Neural cell (in vitro differentiated cells): ENCODE data around the gene OFD1. TPM values are rescaled to one million over a fixed set of nuclear protein-coding genes. Genes with fewer than 3 reads are reported as not detected.

Source experiments
- H2AFZ ChIP-seq: fragments of 200-600, 300-800 bp; sonication (generic), shearing (Covaris generic); 2 replicates; pipeline ENCODE4 v1.6.0; 2014; ENCODE audit warnings: low read depth, mild to moderate bottlenecking, antibody characterized with exemption, low read length, moderate library complexity
- H3F3A ChIP-seq: fragments of 200-600 bp; shearing (Covaris generic); 2 replicates; pipeline ENCODE4 v1.6.1; 2016; ENCODE audit warnings: mild to moderate bottlenecking, moderate library complexity, mixed read lengths, antibody characterized with exemption, low read length; ENCODE audit not compliant: insufficient read depth, poor library complexity, severe bottlenecking
- H3K27ac ChIP-seq: fragments of 200-600, 300-800 bp; sonication (generic), shearing (Covaris generic); 2 replicates; pipeline ENCODE4 v1.5.1; 2014; ENCODE audit warnings: mild to moderate bottlenecking, low read length, moderate library complexity
- H3K27me3 ChIP-seq: fragments of 300-800, 200-600 bp; sonication (generic), shearing (Covaris generic); 2 replicates; pipeline ENCODE4 v1.6.0; 2014; ENCODE audit warnings: mild to moderate bottlenecking, low read depth, low read length, moderate library complexity; ENCODE audit not compliant: insufficient read depth
- H3K36me3 ChIP-seq: fragments of 300-800, 200-600 bp; sonication (generic), shearing (Covaris generic); 2 replicates; pipeline ENCODE4 v1.5.1; 2014; ENCODE audit warnings: mild to moderate bottlenecking, antibody characterized with exemption, low read length, moderate library complexity; ENCODE audit not compliant: insufficient read depth
- H3K4me2 ChIP-seq: fragments of 300-800, 200-600 bp; sonication (generic), shearing (Covaris generic); 2 replicates; pipeline ENCODE4 v1.6.0; 2014; ENCODE audit warnings: mild to moderate bottlenecking, low read length
- H3K4me3 ChIP-seq: fragments of 300-800, 200-600 bp; sonication (generic), shearing (Covaris generic); 2 replicates; pipeline ENCODE4 v1.5.1; 2014; ENCODE audit warnings: mild to moderate bottlenecking, low read length, moderate library complexity
- H3K79me2 ChIP-seq: fragments of 200-600 bp; shearing (Covaris generic); replicated peaks from 2 replicates; pipeline ENCODE4 v1.6.0; 2014; ENCODE audit warnings: mild to moderate bottlenecking, low read length, moderate library complexity; ENCODE audit not compliant: insufficient read depth
- H3K9ac ChIP-seq: fragments of 300-800, 200-600 bp; sonication (generic), shearing (Covaris generic); 2 replicates; pipeline ENCODE4 v1.6.1; 2016; ENCODE audit warnings: mild to moderate bottlenecking, low read length, mixed read lengths
- H3K9me2 ChIP-seq: fragments of 200-600 bp; shearing (Covaris generic); 2 replicates; pipeline ENCODE4 v1.6.1; 2016; ENCODE audit warnings: mild to moderate bottlenecking, low read length, mixed read lengths; ENCODE audit not compliant: insufficient read depth
- H3K9me3 ChIP-seq: fragments of 200-600, 300-800 bp; sonication (generic), shearing (Covaris generic); 2 replicates; pipeline ENCODE4 v1.6.1; 2016; ENCODE audit warnings: mild to moderate bottlenecking, mixed run types, low read length, moderate library complexity, mixed read lengths
- H4K20me1 ChIP-seq: fragments of 200-600 bp; shearing (Covaris generic); 2 replicates; pipeline ENCODE4 v1.6.1; 2016; ENCODE audit warnings: mild to moderate bottlenecking, mixed run types; ENCODE audit not compliant: insufficient read depth
- CTCF ChIP-seq: fragments of 450-650 bp; IDR thresholded peaks from 2 replicates; pipeline ENCODE4 v1.5.1; 2014; ENCODE audit warnings: antibody characterized with exemption, mild to moderate bottlenecking, moderate library complexity; ENCODE audit not compliant: poor library complexity, severe bottlenecking
- EP300 ChIP-seq: fragments of 450-650 bp; conservative IDR thresholded peaks from 2 replicates; pipeline ENCODE4 v1.6.1; 2014; ENCODE audit warnings: antibody characterized with exemption, mild to moderate bottlenecking, moderate library complexity; ENCODE audit not compliant: poor library complexity, severe bottlenecking
- EZH2 ChIP-seq: fragments of 200-600, 300-800 bp; shearing (Covaris generic), sonication (generic); IDR thresholded peaks from 2 replicates; pipeline ENCODE4 v1.6.1; 2014; ENCODE audit warnings: antibody characterized with exemption, low read length, borderline replicate concordance, mild to moderate bottlenecking; ENCODE audit not compliant: insufficient read depth, poor library complexity, severe bottlenecking
- MXI1 ChIP-seq: fragments of 450-650 bp; conservative IDR thresholded peaks from 2 replicates; pipeline ENCODE4 v1.6.1; 2014; ENCODE audit warnings: antibody characterized with exemption, mild to moderate bottlenecking; ENCODE audit not compliant: poor library complexity, severe bottlenecking
- POLR2AphosphoS5 ChIP-seq: IDR thresholded peaks from 2 replicates; pipeline ENCODE4 v1.6.1; 2012
- RAD21 ChIP-seq: fragments of 450-650 bp; conservative IDR thresholded peaks from 2 replicates; pipeline ENCODE4 v1.6.1; 2014; ENCODE audit warnings: antibody characterized with exemption, mild to moderate bottlenecking, moderate library complexity
- SMC3 ChIP-seq: fragments of 450-650 bp; conservative IDR thresholded peaks from 2 replicates; pipeline ENCODE4 v1.6.1; 2014; ENCODE audit warnings: antibody characterized with exemption, mild to moderate bottlenecking, moderate library complexity; ENCODE audit not compliant: poor library complexity
- TAF1 ChIP-seq: IDR thresholded peaks from 2 replicates; pipeline ENCODE4 v1.6.1; 2012; ENCODE audit warnings: low read depth
- polyA plus RNA-seq: library from polyadenylated mRNA; depleted of rRNA; stranded (reverse); fragments of >200 nt; gene quantifications from 2 replicates; pipeline ENCODE4 v1.2.3, GENCODE V29; 2014
- TF ChIP-seq, protein P1 (sequence below): IDR thresholded peaks from 2 replicates; pipeline ENCODE4 v1.6.1; 2012; ENCODE audit warnings: borderline replicate concordance

The OFD1 gene
- polyA plus RNA-seq, 1 donor from 2014 or later = 35.1 TPM

DNA sequence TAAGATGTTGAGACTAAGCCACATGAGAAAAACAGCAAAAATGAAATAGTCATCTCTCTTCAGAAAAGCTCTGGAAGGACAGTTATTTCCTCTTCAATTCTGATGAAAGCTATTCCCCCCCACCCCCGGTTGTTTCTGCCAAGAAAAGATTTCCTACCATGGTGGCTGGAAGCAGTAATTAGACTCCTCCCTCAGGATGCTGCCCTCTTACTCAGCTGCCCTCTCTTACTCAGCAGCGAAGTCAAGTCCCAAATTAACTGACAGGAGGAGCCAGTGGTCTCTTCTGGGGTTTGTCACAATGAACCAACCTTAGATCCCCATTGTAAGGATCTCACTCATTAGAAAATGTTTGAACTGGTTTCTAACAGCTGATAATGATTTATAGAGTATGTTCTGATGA, 44.4 kb downstream of the OFD1 start:
- no peak overlapping the region for H3K27ac ChIP-seq
- H3F3A ChIP-seq = no peaks in the 10 kb centered on the region
- H2AFZ ChIP-seq = no peak overlapping the region
- H3K79me2 ChIP-seq = no peaks in the 10 kb centered on the region
- H4K20me1 ChIP-seq = no peaks in the 10 kb centered on the region
- H3K9ac ChIP-seq = no peak overlapping the region
- no peak overlapping the region for H3K4me3 ChIP-seq
- H3K9me3 ChIP-seq = no peaks in the 10 kb centered on the region
- H3K9me2 ChIP-seq = no peaks in the 10 kb centered on the region
- H3K4me2 ChIP-seq = no peak overlapping the region
- TF ChIP-seq MXI1 (no peak), EZH2 (no peak), POLR2AphosphoS5 (no peak), RAD21 (no peak), SMC3 (no peak), TAF1 (no peak), EP300 (no peak), CTCF (no peak)
- TF ChIP-seq, protein P1, sequence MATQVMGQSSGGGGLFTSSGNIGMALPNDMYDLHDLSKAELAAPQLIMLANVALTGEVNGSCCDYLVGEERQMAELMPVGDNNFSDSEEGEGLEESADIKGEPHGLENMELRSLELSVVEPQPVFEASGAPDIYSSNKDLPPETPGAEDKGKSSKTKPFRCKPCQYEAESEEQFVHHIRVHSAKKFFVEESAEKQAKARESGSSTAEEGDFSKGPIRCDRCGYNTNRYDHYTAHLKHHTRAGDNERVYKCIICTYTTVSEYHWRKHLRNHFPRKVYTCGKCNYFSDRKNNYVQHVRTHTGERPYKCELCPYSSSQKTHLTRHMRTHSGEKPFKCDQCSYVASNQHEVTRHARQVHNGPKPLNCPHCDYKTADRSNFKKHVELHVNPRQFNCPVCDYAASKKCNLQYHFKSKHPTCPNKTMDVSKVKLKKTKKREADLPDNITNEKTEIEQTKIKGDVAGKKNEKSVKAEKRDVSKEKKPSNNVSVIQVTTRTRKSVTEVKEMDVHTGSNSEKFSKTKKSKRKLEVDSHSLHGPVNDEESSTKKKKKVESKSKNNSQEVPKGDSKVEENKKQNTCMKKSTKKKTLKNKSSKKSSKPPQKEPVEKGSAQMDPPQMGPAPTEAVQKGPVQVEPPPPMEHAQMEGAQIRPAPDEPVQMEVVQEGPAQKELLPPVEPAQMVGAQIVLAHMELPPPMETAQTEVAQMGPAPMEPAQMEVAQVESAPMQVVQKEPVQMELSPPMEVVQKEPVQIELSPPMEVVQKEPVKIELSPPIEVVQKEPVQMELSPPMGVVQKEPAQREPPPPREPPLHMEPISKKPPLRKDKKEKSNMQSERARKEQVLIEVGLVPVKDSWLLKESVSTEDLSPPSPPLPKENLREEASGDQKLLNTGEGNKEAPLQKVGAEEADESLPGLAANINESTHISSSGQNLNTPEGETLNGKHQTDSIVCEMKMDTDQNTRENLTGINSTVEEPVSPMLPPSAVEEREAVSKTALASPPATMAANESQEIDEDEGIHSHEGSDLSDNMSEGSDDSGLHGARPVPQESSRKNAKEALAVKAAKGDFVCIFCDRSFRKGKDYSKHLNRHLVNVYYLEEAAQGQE = no peak
- no peaks in the 10 kb centered on the region for H3K36me3 ChIP-seq
- H3K27me3 ChIP-seq = no peaks in the 10 kb centered on the region

GRCh38 chrX:13780868-13781427, 46.4 kb downstream of the OFD1 start:
- H3K27me3 ChIP-seq = no peaks in the 10 kb centered on the region
- H3K9me3 ChIP-seq = no peaks in the 10 kb centered on the region
- no peak overlapping the region for H3K9ac ChIP-seq
- no peaks in the 10 kb centered on the region for H3F3A ChIP-seq
- H4K20me1 ChIP-seq = no peaks in the 10 kb centered on the region
- no peak for TF ChIP-seq CTCF
- H3K4me2 ChIP-seq = no peak overlapping the region
- H2AFZ ChIP-seq = no peak overlapping the region
- no peak overlapping the region for H3K27ac ChIP-seq
- no peaks in the 10 kb centered on the region for H3K9me2 ChIP-seq
- H3K79me2 ChIP-seq = no peaks in the 10 kb centered on the region
- H3K36me3 ChIP-seq = no peaks in the 10 kb centered on the region
- no peak overlapping the region for H3K4me3 ChIP-seq
